Esophagus muscularis mucosa (tissue), 4 donors: ENCODE data around the gene ARHGEF38. TPM values are rescaled to one million over a fixed set of nuclear protein-coding genes. Genes with fewer than 3 reads are reported as not detected.

Experiments used
- DNase-seq: peaks from one replicate; pipeline ENCODE4 v3.0.0-alpha.2; 2017; ENCODE audit errors: extremely low spot score
- H3K27ac ChIP-seq, 4 donors: fragments of 200-600 bp; sonication (generic); replicated peaks in 1 of 4; 1 replicate in 3 of 4; 2 replicates in 1 of 4; pipeline ENCODE4 v1.5.1; 2016 to 2019; ENCODE audit warnings: mild to moderate bottlenecking in 1 of 4
- H3K27me3 ChIP-seq, 4 donors: fragments of 200-600 bp; sonication (generic); one replicate each; pipeline versions ENCODE4 v1.5.1 to v1.6.0; 2016 to 2019
- H3K36me3 ChIP-seq, 4 donors: fragments of 200-600 bp; sonication (generic); one replicate each; pipeline ENCODE4 v1.5.1; 2016 to 2019
- H3K4me1 ChIP-seq, 4 donors: fragments of 200-600 bp; sonication (generic); one replicate each; pipeline ENCODE4 v1.5.1; 2016 to 2019
- H3K4me3 ChIP-seq, 4 donors: fragments of 200-600 bp; sonication (generic); 1 replicate in 2 of 4; 2 replicates in 2 of 4; pipeline ENCODE4 v1.5.1; 2016 to 2019; ENCODE audit warnings: mild to moderate bottlenecking in 4 of 4, moderate library complexity in 1 of 4
- H3K9me3 ChIP-seq, 4 donors: fragments of 200-600 bp; sonication (generic); 1 replicate in 3 of 4; 2 replicates in 1 of 4; pipeline ENCODE4 v1.5.1; 2016 to 2019
- CTCF ChIP-seq, 3 experiments: fragments of 200-600 bp in 2 of 3; fragments of 450-650 bp in 1 of 3; sonication (generic) in 2 of 3; IDR thresholded peaks; one replicate each; pipeline ENCODE4 v1.5.1; 2017 to 2019; ENCODE audit warnings: antibody characterized with exemption in 3 of 3, mild to moderate bottlenecking in 2 of 3, moderate library complexity in 1 of 3
- EP300 ChIP-seq: sonication (generic); formaldehyde crosslinking; IDR thresholded peaks from one replicate; pipeline ENCODE4 v1.6.1; 2017; ENCODE audit warnings: antibody characterized with exemption
- POLR2A ChIP-seq: fragments of 450-650 bp; IDR thresholded peaks from one replicate; pipeline ENCODE4 v1.6.1; 2017; ENCODE audit warnings: antibody characterized with exemption, moderate library complexity, mild to moderate bottlenecking, low read depth
- POLR2AphosphoS5 ChIP-seq, 2 donors: sonication (generic); formaldehyde crosslinking; IDR thresholded peaks; one replicate each; pipeline ENCODE4 v1.6.1; 2017; ENCODE audit warnings: antibody characterized with exemption in 2 of 2
- WGBS: methylation state at CpG from one replicate; pipeline ENCODE4 v1.1.5; 2018; 5-methylcytosine and 5-hydroxymethylcytosine counted together
- intact Hi-C: fragments of 100-400 bp; cut with DNase I; formaldehyde crosslinking; loops from one replicate; pipeline ENCODE4 v1.15.1; 2023
- total RNA-seq, 4 donors: library from RNA; depleted of rRNA; stranded (reverse); fragments of >200 nt; gene quantifications; one replicate each; pipeline versions ENCODE4 v1.1.0 to v1.2.1, GENCODE V29; 2016

Gene ARHGEF38
- total RNA-seq, 4 donors from 2014 or later, result 0.29 TPM; not detected in 3

- no peak for DNase-seq
- Histone ChIP-seq H3K4me3 (no peak overlapping the region), H3K27me3 (no peaks in the 10 kb centered on the region), H3K4me1 (no peaks in the 10 kb centered on the region), H3K36me3 (no peaks in the 10 kb centered on the region), H3K27ac (no peak overlapping the region), H3K9me3 (no peaks in the 10 kb centered on the region)
- no peak for TF ChIP-seq POLR2A
- no peak for TF ChIP-seq CTCF (IDR thresholded peaks at IDR 0.05)
- TF ChIP-seq POLR2AphosphoS5 (IDR thresholded peaks at IDR 0.05), result no peak
- TF ChIP-seq EP300, result no peak
- intact Hi-C loops, result no loop called here
- 25% methylated on average over 1 of the region's 1 CpG for WGBS
Measured at GRCh38 chr4:105509714-105510113, 42.7 kb upstream of the ARHGEF38 start.

GRCh38 chr4:105510245-105510644, 42.2 kb upstream of the ARHGEF38 start:
- Histone ChIP-seq H3K4me1 (no peaks in the 10 kb centered on the region), H3K27me3 (no peaks in the 10 kb centered on the region), H3K27ac (no peak overlapping the region), H3K4me3 (no peak overlapping the region), H3K9me3 (peaks cover 0 to 3% (median 0%) of the 10 kb centered on the region in 4 donors), H3K36me3 (no peaks in the 10 kb centered on the region)
- intact Hi-C loops, result no loop called here
- no peak for DNase-seq
- WGBS, result 82% methylated on average over 2 of the region's 2 CpGs
- TF ChIP-seq CTCF (IDR thresholded peaks at IDR 0.05), result no peak

GRCh38 chr4:105520819-105521790, 31.3 kb upstream of the ARHGEF38 start:
- H3K36me3 ChIP-seq, result no peaks in the 10 kb centered on the region
- no peak overlapping the region for H3K4me3 ChIP-seq
- H3K27ac ChIP-seq, result no peak overlapping the region
- WGBS, result 26% methylated on average over 3 of the region's 3 CpGs
- intact Hi-C loops, result no loop called here
- DNase-seq, result no peak
- peaks cover 0 to 5% (median 0%) of the 10 kb centered on the region in 4 donors for H3K27me3 ChIP-seq
- H3K4me1 ChIP-seq, result no peaks in the 10 kb centered on the region
- H3K9me3 ChIP-seq, result no peaks in the 10 kb centered on the region
- TF ChIP-seq POLR2AphosphoS5 (IDR thresholded peaks at IDR 0.05) (no peak), CTCF (IDR thresholded peaks at IDR 0.05) (peak; percentile 38 to 55 (median 43))

DNA sequence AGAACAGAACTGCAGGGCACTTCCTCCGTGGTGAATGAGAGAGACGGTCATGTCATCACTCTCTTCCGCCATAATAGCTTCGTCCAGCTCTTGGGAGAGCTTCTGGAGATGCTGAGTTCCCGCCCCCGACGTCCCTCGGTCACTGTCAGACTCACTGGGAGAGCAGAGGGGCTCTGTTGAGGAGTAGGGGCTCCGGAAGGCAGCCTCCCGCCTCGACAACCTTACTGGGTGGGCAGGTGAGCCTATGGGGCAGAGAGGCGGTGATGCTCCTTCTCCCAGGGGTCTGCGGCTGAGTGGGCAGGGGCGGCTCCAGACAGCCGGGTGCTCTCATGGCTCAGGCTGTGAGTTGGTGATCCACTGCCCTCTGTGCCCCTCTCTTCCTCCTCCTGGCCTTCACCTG, 25.8 kb upstream of the ARHGEF38 start:
- no peak overlapping the region for H3K27ac ChIP-seq
- no peak for DNase-seq
- H3K27me3 ChIP-seq, result peaks cover 0 to 10% (median 0%) of the 10 kb centered on the region in 4 donors
- H3K9me3 ChIP-seq, result no peaks in the 10 kb centered on the region
- H3K4me1 ChIP-seq, result no peaks in the 10 kb centered on the region
- H3K4me3 ChIP-seq, result no peak overlapping the region
- 76% methylated on average over 4 of the region's 15 CpGs for WGBS
- TF ChIP-seq EP300, result no peak
- no peak for TF ChIP-seq CTCF (IDR thresholded peaks at IDR 0.05)
- TF ChIP-seq POLR2A, result no peak
- H3K36me3 ChIP-seq, result no peaks in the 10 kb centered on the region
- intact Hi-C loops, result no loop called here

DNA sequence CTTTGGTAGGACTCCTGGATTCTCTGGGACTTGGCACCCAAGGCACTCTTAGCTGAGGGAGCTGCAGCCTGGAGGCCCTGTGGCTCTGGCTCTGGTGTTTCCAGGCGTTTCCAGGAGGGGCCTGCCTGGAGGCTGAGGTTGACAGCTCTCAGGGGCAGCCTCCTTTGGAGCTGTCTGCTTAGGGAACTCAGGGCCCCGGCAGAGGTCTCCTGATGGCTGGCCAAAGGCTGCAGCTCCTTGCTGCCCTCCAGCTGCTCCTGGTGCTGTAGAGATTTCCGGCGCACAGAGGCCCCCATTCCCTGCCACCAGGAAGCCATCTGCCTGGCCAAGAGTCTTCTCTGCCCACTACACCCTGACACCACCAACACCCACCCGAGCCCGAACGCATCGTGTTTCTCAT, 25.3 kb upstream of the ARHGEF38 start:
- Histone ChIP-seq H3K27me3 (peaks cover 0 to 10% (median 0%) of the 10 kb centered on the region in 4 donors), H3K9me3 (no peaks in the 10 kb centered on the region), H3K27ac (no peak overlapping the region), H3K4me3 (no peak overlapping the region), H3K36me3 (no peaks in the 10 kb centered on the region), H3K4me1 (no peaks in the 10 kb centered on the region)
- 89% methylated on average over 6 of the region's 8 CpGs for WGBS
- intact Hi-C loops, result no loop called here
- DNase-seq, result no peak
- no peak for TF ChIP-seq CTCF (IDR thresholded peaks at IDR 0.05)
